Right lobe of liver (tissue), 4 donors: ENCODE results near the gene KIF4A.

Experiments used
- CTCF ChIP-seq, 4 donors: fragments of 200-600 bp in 3 of 4; fragments of 450-650 bp in 1 of 4; IDR thresholded peaks; one replicate each; pipeline versions ENCODE4 v1.5.1 to v1.8.0; 2016 to 2022; ENCODE audit warnings: antibody characterized with exemption in 4 of 4, mild to moderate bottlenecking in 2 of 4
- POLR2A ChIP-seq: fragments of 450-650 bp; IDR thresholded peaks from one replicate; pipeline ENCODE4 v1.6.1; 2017; ENCODE audit warnings: antibody characterized with exemption, mild to moderate bottlenecking
- donor health status: DM: no; HTN: no; CAD: no.
- donor health status: DM: no; HTN: no; CAD: no.
- donor health status: DM: no; HTN: yes; CAD: no.

DNA sequence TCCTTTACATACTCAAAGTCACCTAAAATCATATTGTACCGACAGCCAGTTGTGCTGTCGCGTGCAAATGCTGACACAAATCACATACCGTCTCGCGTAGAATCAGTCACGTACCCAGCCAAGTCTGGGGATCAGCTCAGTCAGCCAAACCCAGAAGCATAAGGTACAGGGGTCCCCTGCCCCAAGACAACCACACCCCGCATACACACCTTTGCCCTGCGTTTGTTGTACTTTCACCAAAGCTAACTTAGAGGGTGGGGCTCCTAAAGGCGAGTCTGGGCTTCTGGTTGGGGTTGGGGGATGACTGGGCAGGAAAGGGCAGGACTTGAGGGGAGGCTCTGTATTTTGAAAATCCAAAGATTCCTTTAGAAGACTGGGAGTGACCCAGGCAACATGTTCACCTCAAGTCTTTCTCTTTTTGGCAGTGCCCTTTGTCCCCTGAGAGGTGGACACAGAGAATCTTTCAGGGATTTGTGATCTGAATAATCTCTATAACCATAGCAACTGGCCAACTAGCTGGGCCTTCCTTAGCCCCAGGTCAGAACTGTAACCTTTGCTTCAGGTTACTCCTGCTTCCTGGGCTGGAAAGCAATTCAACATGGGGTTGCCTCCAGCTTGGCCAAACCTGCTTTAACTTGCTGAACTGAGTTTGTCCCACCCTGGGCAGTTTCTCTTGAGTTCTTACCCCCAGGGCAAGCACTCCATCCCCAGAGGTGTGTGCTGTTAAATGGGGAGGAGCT, 134.2 kb downstream of the KIF4A start:
- TF ChIP-seq CTCF (IDR thresholded peaks at IDR 0.05) (no peak), POLR2A (no peak)
